Coronary artery (tissue), 2 donors: ENCODE measurements around the gene KRTAP10-6.
"Not testable (repeated sequence)": the region's sequence is repeated elsewhere in the genome, so short reads cannot be mapped to it uniquely, and the experiment has no call there.

Experiments
- DNase-seq: peaks from one replicate; pipeline ENCODE4 v3.0.0-alpha.2; 2017; ENCODE audit warnings: low spot score
- H3K27ac ChIP-seq, 2 donors: fragments of 200-600 bp; sonication (generic); one replicate each; pipeline ENCODE4 v1.5.1; 2016 to 2019
- H3K4me3 ChIP-seq: fragments of 200-600 bp; sonication (generic); 2 replicates; pipeline ENCODE4 v1.5.1; 2016; ENCODE audit warnings: mild to moderate bottlenecking, moderate library complexity
- CTCF ChIP-seq: fragments of 200-600 bp; sonication (generic); IDR thresholded peaks from one replicate; pipeline ENCODE4 v1.5.1; 2019; ENCODE audit warnings: antibody characterized with exemption

Gene KRTAP10-6

DNA sequence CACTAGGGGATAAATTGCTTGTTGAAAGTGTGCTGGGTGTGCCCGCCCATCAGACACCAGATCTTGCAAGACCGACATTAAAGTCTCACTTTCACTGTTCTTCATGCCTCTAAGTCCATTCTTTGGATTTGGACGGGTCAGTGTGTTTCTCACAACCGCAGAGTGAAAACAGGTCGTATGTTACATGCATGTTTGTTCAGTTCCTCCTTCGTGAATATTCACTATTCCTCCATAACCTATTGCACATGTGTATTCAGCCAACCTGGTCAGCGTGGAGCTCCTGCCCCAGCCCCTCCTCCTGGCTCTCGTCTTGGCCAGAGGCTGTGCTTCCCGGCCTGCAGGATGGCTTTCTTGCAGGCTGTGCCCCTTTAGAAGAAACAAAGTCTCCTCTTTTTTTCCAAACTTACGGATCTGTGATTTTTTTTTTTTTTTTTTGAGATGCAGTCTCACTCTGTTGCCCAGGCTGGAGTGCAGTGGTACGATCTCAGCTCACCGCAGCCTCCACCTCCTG is 2.2 kb upstream of the KRTAP10-6 start:
- no peak for TF ChIP-seq CTCF
- Histone ChIP-seq H3K27ac (no peak overlapping the region), H3K4me3 (no peak overlapping the region)
- DNase-seq: no peak

GRCh38 chr21:44593598-44594405 is 1.5 kb upstream of the KRTAP10-6 start:
- TF ChIP-seq CTCF: no peak
- DNase-seq: no peak
- H3K4me3 ChIP-seq: no peak overlapping the region
- H3K27ac ChIP-seq: no peak overlapping the region

- not testable (repeated sequence) for H3K27ac ChIP-seq, H3K4me3 ChIP-seq, DNase-seq
Measured at GRCh38 chr21:44591801-44592130, 539 bp downstream of the KRTAP10-6 start.

GRCh38 chr21:44590897-44591800 is 1.2 kb downstream of the KRTAP10-6 start:
- not testable (repeated sequence) for H3K27ac ChIP-seq, DNase-seq, H3K4me3 ChIP-seq

GRCh38 chr21:44590311-44590721 is 2.0 kb downstream of the KRTAP10-6 start:
- TF ChIP-seq CTCF: no peak
- no peak for DNase-seq
- no peak overlapping the region for H3K27ac ChIP-seq
- no peak overlapping the region for H3K4me3 ChIP-seq

DNA sequence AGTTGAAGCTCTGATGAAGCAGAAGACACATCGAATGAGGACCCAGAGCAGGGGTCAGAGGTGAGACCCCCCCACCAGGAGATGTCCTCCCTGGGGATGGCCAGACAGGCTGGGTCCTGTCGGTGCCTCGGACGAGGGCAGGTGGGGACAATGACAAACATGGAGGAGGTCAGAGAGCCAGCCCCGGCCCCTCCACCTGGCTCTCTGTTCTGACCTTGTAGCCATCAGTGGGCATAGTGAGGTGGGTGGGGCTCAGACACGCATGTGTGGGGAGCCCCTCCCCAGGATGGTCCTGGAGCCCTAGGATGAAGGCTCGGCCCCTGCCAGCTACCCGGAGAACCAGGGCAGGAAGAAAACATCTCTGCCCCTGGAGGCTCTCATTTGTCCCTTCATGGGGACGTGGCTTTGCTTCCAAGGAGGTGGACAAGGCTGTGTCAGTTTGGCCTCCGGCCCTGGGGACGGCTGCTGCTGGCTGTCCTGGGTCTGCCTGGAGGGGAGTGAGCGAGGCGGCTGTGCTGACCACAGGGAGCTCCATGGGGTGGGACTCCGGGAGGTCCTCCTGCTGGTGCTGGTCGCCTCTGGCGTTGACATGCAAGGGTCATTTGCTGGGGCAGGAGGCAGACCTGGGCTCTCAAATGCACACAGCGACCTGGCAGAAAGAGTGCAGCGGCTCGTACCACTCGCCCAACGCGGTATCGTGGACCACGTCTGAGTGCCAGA is 2.6 kb downstream of the KRTAP10-6 start:
- DNase-seq: no peak

GRCh38 chr21:44589094-44589493 is 3.2 kb downstream of the KRTAP10-6 start:
- TF ChIP-seq CTCF: no peak

More for the DNA sequence above, 2.6 kb downstream of the KRTAP10-6 start:
- Histone ChIP-seq H3K27ac (no peak overlapping the region), H3K4me3 (no peak overlapping the region)
- TF ChIP-seq CTCF: no peak

More at GRCh38 chr21:44589094-44589493, 3.2 kb downstream of the KRTAP10-6 start:
- no peak overlapping the region for H3K27ac ChIP-seq
- no peak for DNase-seq
- H3K4me3 ChIP-seq: no peak overlapping the region
